Activated CD4-positive, alpha-beta T cell treated with anti-CD3 and anti-CD28 coated beads, Interleukin-2, amount 50 U/mL, for 48 hours (primary cell): ENCODE measurements around the gene FAM240A.

Experiments
- DNase-seq, 2 experiments: peaks; one replicate each; pipeline ENCODE4 v3.0.0-alpha.2; 2020

Gene FAM240A

GRCh38 chr3:46664188-46664970, 52.1 kb downstream of the FAM240A start:
- DNase-seq = no peak

- DNase-seq = no peak
These were observed 52.8 kb downstream of the FAM240A start for GRCh38 chr3:46664971-46665762.

- DNase-seq = no peak
These were observed 53.6 kb downstream of the FAM240A start for GRCh38 chr3:46665763-46666452.

GRCh38 chr3:46666453-46666845, 54.1 kb downstream of the FAM240A start:
- DNase-seq = no peak

- no peak for DNase-seq
These were observed 54.8 kb downstream of the FAM240A start for GRCh38 chr3:46667061-46667621.

- DNase-seq = no peak
These were observed 55.3 kb downstream of the FAM240A start for GRCh38 chr3:46667657-46668056.

- DNase-seq = no peak
These were observed 55.8 kb downstream of the FAM240A start for GRCh38 chr3:46668116-46668515.

GRCh38 chr3:46668591-46668990, 56.3 kb downstream of the FAM240A start:
- no peak for DNase-seq

GRCh38 chr3:46669191-46669999, 57.1 kb downstream of the FAM240A start:
- no peak for DNase-seq

- no peak for DNase-seq
These were observed 57.9 kb downstream of the FAM240A start for GRCh38 chr3:46670000-46670890.

GRCh38 chr3:46670891-46671427, 58.6 kb downstream of the FAM240A start:
- DNase-seq = no peak

GRCh38 chr3:46671541-46672348, 59.4 kb downstream of the FAM240A start:
- no peak for DNase-seq

- DNase-seq = no peak
These were observed 60.0 kb downstream of the FAM240A start for GRCh38 chr3:46672349-46672695.

- DNase-seq = no peak
These were observed 61.1 kb downstream of the FAM240A start for GRCh38 chr3:46673151-46674030.

GRCh38 chr3:46674031-46674845, 61.9 kb downstream of the FAM240A start:
- DNase-seq = no peak

- DNase-seq = no peak
These were observed 63.1 kb downstream of the FAM240A start for GRCh38 chr3:46675426-46675825.
